Heart right ventricle (tissue), 16 donors: ENCODE measurements around the gene SECTM1. TPM values are rescaled to one million over a fixed set of nuclear protein-coding genes. Genes with fewer than 3 reads are reported as not detected.

Experiments used
- ATAC-seq, 8 donors: fragments of 200-7000 bp; cut with Tn5 transposase; one replicate each; pipeline ENCODE4 v1.9.1; 2020; ENCODE audit warnings: mild to moderate bottlenecking in 8 of 8, moderate library complexity in 8 of 8, moderate number of reproducible peaks in 1 of 8
- DNase-seq, 2 donors: peaks; one replicate each; pipeline ENCODE4 v3.0.0-alpha.2; 2020
- H3K27ac ChIP-seq, 10 donors: fragments of 200-600 bp; sonication (generic) in 2 of 10; one replicate each; pipeline versions ENCODE4 v1.5.0 to v1.8.0; 2020 to 2022; ENCODE audit warnings: mild to moderate bottlenecking in 3 of 10
- H3K27me3 ChIP-seq, 7 donors: fragments of 200-600 bp; one replicate each; pipeline ENCODE4 v1.8.0; 2021 to 2022; ENCODE audit warnings: mild to moderate bottlenecking in 2 of 7
- H3K36me3 ChIP-seq, 9 donors: fragments of 200-600 bp; sonication (generic) in 1 of 9; one replicate each; pipeline versions ENCODE4 v1.5.0 to v1.8.0; 2020 to 2022; ENCODE audit warnings: mild to moderate bottlenecking in 2 of 9
- H3K4me1 ChIP-seq, 9 donors: fragments of 200-600 bp; sonication (generic) in 1 of 9; one replicate each; pipeline versions ENCODE4 v1.5.0 to v1.8.0; 2020 to 2022; ENCODE audit warnings: mild to moderate bottlenecking in 4 of 9
- H3K4me3 ChIP-seq, 10 donors: fragments of 200-600 bp; sonication (generic) in 2 of 10; one replicate each; pipeline versions ENCODE4 v1.5.0 to v1.8.0; 2020 to 2022; ENCODE audit warnings: mild to moderate bottlenecking in 7 of 10, moderate library complexity in 2 of 10
- H3K9me3 ChIP-seq, 11 donors: fragments of 200-600 bp in 10 of 11; sonication (generic) in 2 of 11; one replicate each; pipeline versions ENCODE4 v1.5.0 to v1.8.0; 2013 to 2022; ENCODE audit warnings: mild to moderate bottlenecking in 2 of 11, control low read depth in 1 of 11, moderate library complexity in 1 of 11
- WGBS, 2 donors: extraction: QIAGEN DNeasy Blood & Tissue Kit; methylation state at CpG; one replicate each; pipeline ENCODE4 v1.1.7; 2013; ENCODE audit warnings: inconsistent platforms in 1 of 2; 5-methylcytosine and 5-hydroxymethylcytosine counted together
- intact Hi-C, 10 donors: fragments of 100-400 bp; cut with DNase I; formaldehyde crosslinking; loops; one replicate each; pipeline versions ENCODE4 v1.11.1 to v1.14.2; 2022
- polyA plus RNA-seq, 2 donors: library from polyadenylated mRNA; stranded (reverse); fragments of 200-250 nt; gene quantifications; one replicate each; pipeline ENCODE4 v1.2.3, GENCODE V29; 2013
- total RNA-seq, 10 donors: library from RNA; stranded (reverse); fragmentation: NEBNext Ultra II Directional in 3 of 10; extraction: Animal tissue kit (Norgen Biotek cat#: 25700) in 3 of 10; gene quantifications; one replicate each; pipeline versions ENCODE4 v1.2.1 to v1.2.4, GENCODE V29; 2021 to 2023
- TF ChIP-seq, protein P1 (sequence below), 9 donors: fragments of 200-600 bp; sonication (generic) in 2 of 9; IDR thresholded peaks; one replicate each; pipeline versions ENCODE4 v1.5.0 to v1.8.0; 2021 to 2022; ENCODE audit warnings: antibody characterized with exemption in 9 of 9, mild to moderate bottlenecking in 5 of 9, moderate library complexity in 1 of 9
- donor health status: Arrhythmogenic right ventricular cardiomyopathy.
- donor health status: ischemic (EF 13 %, LVEDD 7.1; RV severe dilation, severe dysfunction).
- donor health status: healthy with polysubstance abuse.
- donor health status: DM: no; HTN: yes; CAD: no.
- donor health status: DM: no; HTN: no; CAD: no.
- donor health status: ischemic (EF 25% LVEDD 6.9; RV normal size, moderate dysfunction).
- donor health status: ischemic (EF 25% LVEDD 5.7; RV mildly dilated, moderate dysfunction).
- donor health status: healthy.
- donor health status: DM: yes; HTN: yes; CAD: no.
- donor health status: Ischemic cardiomyopathy.
- donor health status: ischemic (EF 35%, LVEDD 5.7; RV mildly dilated, moderate dysfunction).
- donor health status: nonischemic (EF 11% LVEDD 7.7; RV severe dilation, severe dysfunction).
- donor health status: DM: yes; HTN: yes; CAD: no.
- donor health status: PGD.
- donor health status: ischemic (EF 29% LVEDD 5.4; RV normal size, mild dysfunction).
- donor health status: nonischemic (EF 23%, LVEDD 6.1; RV moderate dilation, normal function).

SECTM1 gene
- total and polyA plus RNA-seq, 12 donors, result 1.7 to 29.9 (median 3.6) TPM

DNA sequence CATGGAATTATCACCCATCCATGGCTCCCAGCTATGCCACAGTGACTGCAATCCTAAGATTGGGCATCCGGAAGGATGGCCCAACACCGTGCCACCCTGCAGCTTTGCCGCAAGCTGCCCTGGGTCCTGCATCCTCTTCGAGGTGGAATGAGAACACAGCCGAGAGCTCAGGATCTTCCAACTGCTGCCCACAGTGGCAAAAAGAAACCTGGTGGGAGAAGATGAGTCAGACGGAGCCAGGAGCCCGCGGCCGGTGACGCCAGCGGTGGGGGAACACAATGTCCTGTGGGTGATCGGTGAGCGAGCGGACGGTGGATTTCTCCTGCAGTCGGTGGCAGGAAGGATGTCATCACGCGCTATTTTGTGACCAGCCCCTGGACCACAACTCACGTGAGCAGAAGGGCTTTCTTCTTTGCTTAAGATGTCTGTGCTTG lies 36.3 kb downstream of the SECTM1 start:
- TF ChIP-seq, protein P1, sequence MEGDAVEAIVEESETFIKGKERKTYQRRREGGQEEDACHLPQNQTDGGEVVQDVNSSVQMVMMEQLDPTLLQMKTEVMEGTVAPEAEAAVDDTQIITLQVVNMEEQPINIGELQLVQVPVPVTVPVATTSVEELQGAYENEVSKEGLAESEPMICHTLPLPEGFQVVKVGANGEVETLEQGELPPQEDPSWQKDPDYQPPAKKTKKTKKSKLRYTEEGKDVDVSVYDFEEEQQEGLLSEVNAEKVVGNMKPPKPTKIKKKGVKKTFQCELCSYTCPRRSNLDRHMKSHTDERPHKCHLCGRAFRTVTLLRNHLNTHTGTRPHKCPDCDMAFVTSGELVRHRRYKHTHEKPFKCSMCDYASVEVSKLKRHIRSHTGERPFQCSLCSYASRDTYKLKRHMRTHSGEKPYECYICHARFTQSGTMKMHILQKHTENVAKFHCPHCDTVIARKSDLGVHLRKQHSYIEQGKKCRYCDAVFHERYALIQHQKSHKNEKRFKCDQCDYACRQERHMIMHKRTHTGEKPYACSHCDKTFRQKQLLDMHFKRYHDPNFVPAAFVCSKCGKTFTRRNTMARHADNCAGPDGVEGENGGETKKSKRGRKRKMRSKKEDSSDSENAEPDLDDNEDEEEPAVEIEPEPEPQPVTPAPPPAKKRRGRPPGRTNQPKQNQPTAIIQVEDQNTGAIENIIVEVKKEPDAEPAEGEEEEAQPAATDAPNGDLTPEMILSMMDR (IDR thresholded peaks at IDR 0.05), result no peak
- DNase-seq, result peak; percentile 67
- Histone ChIP-seq H3K4me1 (peaks cover 11 to 81% (median 31%) of the 10 kb centered on the region in 9 donors), H3K36me3 (no peaks in the 10 kb centered on the region), H3K27me3 (peaks cover 0 to 11% (median 0%) of the 10 kb centered on the region in 7 donors), H3K4me3 (peak overlapping the region in 9 of 10 donors; percentile 31 to 57 (median 49)), H3K9me3 (no peaks in the 10 kb centered on the region), H3K27ac (peak overlapping the region; percentile 66 to 99 (median 88))
- 54 to 61% methylated on average over 19 of the region's 19 CpGs for WGBS, 2 donors
- peak in 6 of 8 donors; percentile 8 to 53 (median 20) for ATAC-seq
- intact Hi-C loops, result loop anchor here in 4 of 10 donors (5.0 to 10.0 kb wide), 2 partner anchors 52 to 65 kb away; no protein-coding TSS in a partner anchor

DNA sequence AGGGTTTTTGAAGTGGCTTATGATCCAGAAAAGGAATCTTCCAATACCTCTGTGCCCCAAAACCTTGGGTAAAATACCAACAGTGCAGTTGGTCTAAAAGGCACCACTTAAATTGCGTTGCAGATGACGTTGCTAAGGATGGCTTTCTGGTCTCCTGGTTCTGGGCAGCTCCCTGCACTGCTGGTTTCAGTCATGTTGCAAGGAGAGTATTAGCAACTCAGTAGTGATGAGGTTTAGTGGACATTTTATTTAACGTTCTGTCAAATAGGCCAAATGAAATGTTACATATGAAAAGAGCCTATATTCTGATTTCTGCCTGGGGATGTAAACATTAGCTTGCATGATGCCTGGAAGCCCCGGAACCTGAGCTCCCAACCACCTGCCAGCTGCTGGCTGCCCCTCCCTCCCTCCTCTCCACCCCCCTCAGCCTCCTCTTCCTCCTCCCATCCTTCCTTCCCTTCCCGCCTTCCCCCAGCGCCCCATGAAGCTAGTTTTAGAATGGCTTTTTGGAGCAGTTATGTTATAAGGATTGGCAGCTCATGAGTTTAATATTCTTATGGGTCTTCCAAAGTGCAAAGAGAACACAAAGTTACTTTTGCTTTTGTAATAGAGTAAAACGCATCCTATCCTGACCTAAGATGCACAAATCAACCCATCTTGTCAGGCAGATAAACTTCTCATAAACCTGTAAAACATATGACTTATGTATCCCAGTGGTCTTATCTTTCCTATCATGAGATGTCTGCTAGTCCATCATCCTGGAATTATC lies 36.9 kb downstream of the SECTM1 start:
- Histone ChIP-seq H3K27ac (peak overlapping the region; percentile 66 to 99 (median 88)), H3K4me3 (peak overlapping the region in 8 of 10 donors; percentile 31 to 57 (median 51)), H3K4me1 (peaks cover 11 to 82% (median 37%) of the 10 kb centered on the region in 9 donors), H3K36me3 (no peaks in the 10 kb centered on the region), H3K27me3 (peaks cover 0 to 5% (median 0%) of the 10 kb centered on the region in 7 donors), H3K9me3 (no peaks in the 10 kb centered on the region)
- WGBS, 2 donors, result 51 to 54% methylated on average over 7 of the region's 7 CpGs
- no peak for DNase-seq
- intact Hi-C loops, result loop anchor here in 4 of 10 donors (5.0 to 10.0 kb wide), 2 partner anchors 52 to 64 kb away; no protein-coding TSS in a partner anchor
- ATAC-seq, result no peak
- TF ChIP-seq, protein P1 (IDR thresholded peaks at IDR 0.05), result no peak

DNA sequence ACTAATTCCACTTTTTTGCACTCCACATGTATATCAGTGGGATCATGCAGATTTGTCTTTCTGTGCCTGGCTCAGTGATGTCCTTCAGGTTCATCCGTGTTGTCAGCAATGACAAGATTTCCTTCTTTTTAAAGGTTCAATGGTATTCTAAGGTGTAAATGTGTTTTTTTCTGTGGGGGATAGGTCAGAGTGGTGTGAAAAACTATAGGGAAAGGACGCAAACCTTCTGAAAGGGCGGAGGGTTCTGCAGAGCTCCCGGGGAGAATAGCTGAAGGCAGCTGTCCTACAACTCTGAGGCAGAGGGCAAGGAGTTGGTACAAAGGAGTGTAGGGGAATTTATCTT lies 38.1 kb downstream of the SECTM1 start:
- Histone ChIP-seq H3K9me3 (no peaks in the 10 kb centered on the region), H3K4me3 (no peak overlapping the region), H3K36me3 (no peaks in the 10 kb centered on the region), H3K27me3 (no peaks in the 10 kb centered on the region), H3K4me1 (peaks cover 11 to 76% (median 39%) of the 10 kb centered on the region in 9 donors), H3K27ac (no peak overlapping the region)
- TF ChIP-seq, protein P1 (IDR thresholded peaks at IDR 0.05), result no peak
- DNase-seq (no peak), ATAC-seq (no peak)
- intact Hi-C loops, result loop anchor here in 4 of 10 donors (5.0 to 10.0 kb wide), 2 partner anchors 51 to 63 kb away; no protein-coding TSS in a partner anchor
- WGBS, 2 donors, result 70 to 79% methylated on average over 4 of the region's 4 CpGs

DNA sequence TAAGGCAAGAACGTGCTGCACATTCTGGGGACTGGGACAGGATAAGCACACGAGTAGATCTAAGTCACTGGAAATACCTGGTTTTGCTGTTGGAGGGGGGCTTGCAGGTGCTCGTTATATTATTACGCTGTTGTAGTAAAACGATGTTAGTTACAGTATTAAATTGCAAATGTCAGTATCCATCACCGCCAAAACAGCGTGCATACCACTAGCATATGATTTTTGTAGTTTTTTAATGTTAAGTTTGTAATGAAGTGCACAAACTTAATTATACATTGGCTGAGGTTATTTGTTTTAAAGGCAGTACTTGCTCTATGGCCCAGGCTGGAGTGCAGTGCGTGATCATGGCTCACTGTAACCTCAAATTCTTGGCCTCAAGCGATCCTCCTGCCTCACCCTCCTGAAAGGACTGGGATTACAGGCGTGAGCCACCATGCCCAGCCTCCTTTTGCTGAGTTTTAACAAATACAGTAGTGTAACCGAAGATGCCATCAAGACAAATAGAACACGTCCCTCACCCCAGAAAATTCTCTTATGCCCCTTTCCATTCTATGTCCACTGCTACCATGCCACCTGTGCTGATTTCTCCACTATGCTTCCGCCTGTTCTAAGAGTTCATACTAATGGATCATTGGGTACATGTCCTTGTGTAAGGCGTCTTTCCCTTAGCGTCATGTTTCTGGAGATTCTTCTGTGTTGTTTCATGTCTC lies 39.3 kb downstream of the SECTM1 start:
- DNase-seq (no peak), ATAC-seq (no peak)
- H3K9me3 ChIP-seq, result no peaks in the 10 kb centered on the region
- H3K27me3 ChIP-seq, result no peaks in the 10 kb centered on the region
- no peaks in the 10 kb centered on the region for H3K36me3 ChIP-seq
- H3K4me1 ChIP-seq, result peaks cover 14 to 64% (median 47%) of the 10 kb centered on the region in 9 donors
- intact Hi-C loops, result loop anchor here in 3 of 10 donors (10.0 kb wide), 1 partner anchor 49 kb away; no protein-coding TSS in a partner anchor
- H3K27ac ChIP-seq, result peak overlapping the region in 9 of 10 donors; percentile 53 to 85 (median 80)
- 89 to 91% methylated on average over 15 of the region's 15 CpGs for WGBS, 2 donors
- TF ChIP-seq, protein P1 (IDR thresholded peaks at IDR 0.05), result no peak
- H3K4me3 ChIP-seq, result peak overlapping the region in 7 of 10 donors; percentile 15 to 88 (median 52)
